Aorta (tissue), 5 donors: ENCODE measurements around the gene DAB2IP. TPM values are rescaled to one million over a fixed set of nuclear protein-coding genes. Genes with fewer than 3 reads are reported as not detected.

Experiments
- ATAC-seq: fragments of 200-7000 bp; cut with Tn5 transposase; one replicate; pipeline ENCODE4 v1.9.1; 2022; ENCODE audit warnings: moderate library complexity; ENCODE audit not compliant: low FRiP score
- DNase-seq, 2 donors: peaks; one replicate each; pipeline ENCODE4 v3.0.0-alpha.2; 2020
- H3K27ac ChIP-seq, 2 donors: one replicate each; pipeline ENCODE4 v1.5.1; 2013; ENCODE audit warnings: low read length in 2 of 2, mild to moderate bottlenecking in 2 of 2, moderate library complexity in 2 of 2, control low read depth in 1 of 2, inconsistent platforms in 1 of 2, low read depth in 1 of 2
- H3K27me3 ChIP-seq, 2 donors: one replicate each; pipeline ENCODE4 v1.6.1; 2013; ENCODE audit warnings: control low read depth in 1 of 2, low read length in 1 of 2, mild to moderate bottlenecking in 1 of 2, moderate library complexity in 1 of 2; ENCODE audit not compliant: insufficient read depth in 2 of 2, control insufficient read depth in 1 of 2
- H3K36me3 ChIP-seq, 2 donors: one replicate each; pipeline ENCODE4 v1.6.1; 2013; ENCODE audit warnings: control low read depth in 1 of 2, low read length in 1 of 2, mild to moderate bottlenecking in 1 of 2; ENCODE audit not compliant: insufficient read depth in 2 of 2, control insufficient read depth in 1 of 2
- H3K4me1 ChIP-seq, 2 donors: one replicate each; pipeline ENCODE4 v1.6.1; 2013; ENCODE audit warnings: low read length in 2 of 2, control low read depth in 1 of 2, mild to moderate bottlenecking in 1 of 2, moderate library complexity in 1 of 2; ENCODE audit not compliant: insufficient read depth in 2 of 2, control insufficient read depth in 1 of 2
- H3K4me3 ChIP-seq, 2 donors: one replicate each; pipeline ENCODE4 v1.5.1; 2013; ENCODE audit warnings: low read length in 2 of 2, control low read depth in 1 of 2, mild to moderate bottlenecking in 1 of 2
- H3K9me3 ChIP-seq: one replicate; pipeline ENCODE4 v1.6.1; 2013; ENCODE audit warnings: mild to moderate bottlenecking, low read length; ENCODE audit not compliant: control insufficient read depth
- WGBS, 2 donors: extraction: QIAGEN DNeasy Blood & Tissue Kit; methylation state at CpG; one replicate each; pipeline ENCODE4 v1.1.7; 2013; 5-methylcytosine and 5-hydroxymethylcytosine counted together
- intact Hi-C, 2 donors: fragments of 100-400 bp; cut with DNase I; formaldehyde crosslinking; loops; one replicate each; pipeline versions ENCODE4 v1.14.2 to v1.15.0; 2022
- polyA plus RNA-seq, 2 donors: library from polyadenylated mRNA; stranded (reverse); fragments of 200-250 nt; gene quantifications; one replicate each; pipeline ENCODE4 v1.2.3, GENCODE V29; 2013
- total RNA-seq, 2 donors: library from RNA; stranded (reverse); fragmentation: NEBNext Ultra II Directional; extraction: Animal tissue kit (Norgen Biotek cat#: 25700); gene quantifications; one replicate each; pipeline ENCODE4 v1.2.1, GENCODE V29; 2021
- donor health status: healthy with polysubstance abuse.
- donor health status: Bipolar disorder and iron deficiency.
- donor health status: DM: no; HTN: no; CAD: no.
- donor health status: DM: no; HTN: no; CAD: no.
- donor health status: DM: yes; HTN: yes; CAD: no.

DAB2IP gene
- total and polyA plus RNA-seq, 4 donors: 12.0 to 75.4 (median 51.4) TPM

- Histone ChIP-seq H3K27me3 (no peaks in the 10 kb centered on the region), H3K36me3 (no peaks in the 10 kb centered on the region), H3K9me3 (no peaks in the 10 kb centered on the region), H3K27ac (no peak overlapping the region), H3K4me3 (no peak overlapping the region), H3K4me1 (no peaks in the 10 kb centered on the region)
- WGBS, 2 donors: 16 to 21% methylated on average over 7 of the region's 7 CpGs
- no peak for ATAC-seq
- intact Hi-C loops: no loop called here
- DNase-seq: no peak
Observed at GRCh38 chr9:121731919-121732318, 80.5 kb downstream of the DAB2IP start.

- Histone ChIP-seq H3K27me3 (no peaks in the 10 kb centered on the region), H3K4me3 (no peak overlapping the region), H3K9me3 (no peaks in the 10 kb centered on the region), H3K36me3 (no peaks in the 10 kb centered on the region), H3K4me1 (no peaks in the 10 kb centered on the region), H3K27ac (peak overlapping the region in 1 of 2 donors; percentile 2)
- intact Hi-C loops: no loop called here
- ATAC-seq (no peak), DNase-seq (no peak)
- WGBS, 2 donors: 56 to 69% methylated on average over 5 of the region's 5 CpGs
Observed at GRCh38 chr9:121732389-121732788, 81.0 kb downstream of the DAB2IP start.

GRCh38 chr9:121732886-121733285, 81.5 kb downstream of the DAB2IP start:
- 91 to 92% methylated on average over 4 of the region's 4 CpGs for WGBS, 2 donors
- Histone ChIP-seq H3K27ac (no peak overlapping the region), H3K4me1 (no peaks in the 10 kb centered on the region)

GRCh38 chr9:121734465-121734864, 83.0 kb downstream of the DAB2IP start:
- H3K36me3 ChIP-seq: no peaks in the 10 kb centered on the region
- peak overlapping the region in 1 of 2 donors; percentile 88 for H3K27ac ChIP-seq
- intact Hi-C loops: no loop called here
- WGBS, 2 donors: 88 to 89% methylated on average over 1 of the region's 1 CpG
- DNase-seq (no peak), ATAC-seq (no peak)
- no peak overlapping the region for H3K4me3 ChIP-seq
- no peaks in the 10 kb centered on the region for H3K9me3 ChIP-seq
- no peaks in the 10 kb centered on the region for H3K27me3 ChIP-seq
- H3K4me1 ChIP-seq: peaks cover 0 to 4% of the 10 kb centered on the region in 2 donors

More at GRCh38 chr9:121732886-121733285, 81.5 kb downstream of the DAB2IP start:
- no peaks in the 10 kb centered on the region for H3K9me3 ChIP-seq
- no peak for ATAC-seq
- intact Hi-C loops: no loop called here
- H3K27me3 ChIP-seq: no peaks in the 10 kb centered on the region
- no peak overlapping the region for H3K4me3 ChIP-seq
- DNase-seq: no peak
- no peaks in the 10 kb centered on the region for H3K36me3 ChIP-seq

GRCh38 chr9:121735065-121735792, 83.8 kb downstream of the DAB2IP start:
- DNase-seq (no peak), ATAC-seq (no peak)
- Histone ChIP-seq H3K27me3 (no peaks in the 10 kb centered on the region), H3K4me1 (peaks cover 0 to 4% of the 10 kb centered on the region in 2 donors), H3K4me3 (no peak overlapping the region), H3K9me3 (no peaks in the 10 kb centered on the region), H3K36me3 (no peaks in the 10 kb centered on the region), H3K27ac (peak overlapping the region; percentile 65 to 88)
- 53 to 55% methylated on average over 9 of the region's 9 CpGs for WGBS, 2 donors
- intact Hi-C loops: loop anchor here (5.0 kb wide), 3 partner anchors 33 to 43 kb away; no protein-coding TSS in a partner anchor

GRCh38 chr9:121735793-121736770, 84.6 kb downstream of the DAB2IP start:
- ATAC-seq (peak; percentile 81), DNase-seq (peak; percentile 89 to 94)
- Histone ChIP-seq H3K4me1 (peaks cover 0 to 4% of the 10 kb centered on the region in 2 donors), H3K36me3 (no peaks in the 10 kb centered on the region), H3K27me3 (no peaks in the 10 kb centered on the region), H3K27ac (peak overlapping the region; percentile 65 to 88), H3K4me3 (peak overlapping the region in 1 of 2 donors; percentile 2), H3K9me3 (no peaks in the 10 kb centered on the region)
- intact Hi-C loops: loop anchor here (5.0 kb wide), 3 partner anchors 34 to 44 kb away; no protein-coding TSS in a partner anchor
- 3 to 5% methylated on average over 50 to 57 of the region's 57 CpGs for WGBS, 2 donors

- intact Hi-C loops: loop anchor here (5.0 kb wide), 3 partner anchors 35 to 45 kb away; no protein-coding TSS in a partner anchor
- Histone ChIP-seq H3K4me1 (peaks cover 0 to 4% of the 10 kb centered on the region in 2 donors), H3K9me3 (no peaks in the 10 kb centered on the region), H3K36me3 (no peaks in the 10 kb centered on the region), H3K4me3 (no peak overlapping the region), H3K27me3 (no peaks in the 10 kb centered on the region), H3K27ac (peak overlapping the region; percentile 19 to 78)
- peak in 1 of 2 donors; percentile 65 for DNase-seq
- 58 to 69% methylated on average over 13 of the region's 13 CpGs for whole genome bisulfite sequencing, 2 donors
- ATAC-seq: peak; percentile 15
Observed at GRCh38 chr9:121736934-121737462, 85.6 kb downstream of the DAB2IP start.

- no peak for ATAC-seq
- H3K27me3 ChIP-seq: no peaks in the 10 kb centered on the region
- H3K4me3 ChIP-seq: no peak overlapping the region
- no peaks in the 10 kb centered on the region for H3K36me3 ChIP-seq
- intact Hi-C loops: loop anchor here (5.0 kb wide), 3 partner anchors 35 to 45 kb away; no protein-coding TSS in a partner anchor
- peak overlapping the region; percentile 19 to 78 for H3K27ac ChIP-seq
- H3K4me1 ChIP-seq: peaks cover 0 to 4% of the 10 kb centered on the region in 2 donors
- H3K9me3 ChIP-seq: no peaks in the 10 kb centered on the region
- DNase-seq: no peak
- 91% methylated on average over 9 of the region's 9 CpGs for WGBS, 2 donors
Observed at GRCh38 chr9:121737481-121737931, 86.1 kb downstream of the DAB2IP start.
